GM12878 (cell line): ENCODE data around the gene LUZP2. TPM values are rescaled to one million over a fixed set of nuclear protein-coding genes. Genes with fewer than 3 reads are reported as not detected.

Source experiments
- ATAC-seq: fragments of 200-7000 bp; cut with Tn5 transposase; 3 replicates; pipeline ENCODE4 v1.9.1; 2020; ENCODE audit warnings: mild to moderate bottlenecking, moderate library complexity
- BruUV-seq: library from RNA; stranded (reverse); fragments of 400-500 nt; replicated peaks from 2 replicates; lab custom pipeline; 2021; lab: Mats Ljungman, UMichigan
- CTCF ChIA-PET: fragments of 300-600 bp; sonication (Branson Sonifier 250); formaldehyde crosslinking; extraction: SDS; loops from one replicate; lab custom pipeline; 2021; ENCODE audit warnings: inconsistent platforms; lab: Yijun Ruan, JAX
- POLR2A ChIA-PET: fragments of 350-600 bp; formaldehyde crosslinking; extraction: SDS; loops from one replicate; lab custom pipeline; 2021; ENCODE audit warnings: inconsistent platforms; lab: Charles Lee
- RAD21 ChIA-PET: fragments of 300-600 bp; sonication (Branson Sonifier 250); formaldehyde crosslinking; loops from one replicate; lab custom pipeline; 2023; ENCODE audit warnings: antibody characterized with exemption; ENCODE audit not compliant: unreplicated experiment; lab: Charles Lee
- SMC1A ChIA-PET: fragments of 300-600 bp; sonication (Branson Sonifier 250); formaldehyde crosslinking; loops from one replicate; lab custom pipeline; 2023; ENCODE audit not compliant: unreplicated experiment, uncharacterized antibody; lab: Charles Lee
- DNase-seq: peaks from one replicate; pipeline ENCODE4 v3.0.0-alpha.2; 2011; ENCODE audit warnings: low read depth, low spot score
- FAIRE-seq: peaks from 3 replicates; lab custom pipeline; 2011; peaks lifted over from hg19 to GRCh38; lab: Jason Lieb, UNC
- H2AFZ ChIP-seq: 2 replicates; pipeline ENCODE4 v1.6.0; 2011; ENCODE audit warnings: low read depth, low read length, control low read depth; ENCODE audit not compliant: control insufficient read depth
- H3K27ac ChIP-seq: 2 replicates; pipeline ENCODE4 v1.5.1; 2011; ENCODE audit warnings: control low read depth; ENCODE audit not compliant: control insufficient read depth, insufficient read depth
- H3K27me3 ChIP-seq, 2 experiments: replicated peaks in 1 of 2; 2 replicates each; pipeline versions ENCODE4 v1.6.0 to v1.6.1; 2011; ENCODE audit warnings: low read length in 1 of 2; ENCODE audit not compliant: control insufficient read depth in 2 of 2, insufficient read depth in 2 of 2
- H3K36me3 ChIP-seq, 2 experiments: 2 replicates each; pipeline ENCODE4 v1.5.1; 2011; ENCODE audit warnings: low read length in 1 of 2; ENCODE audit not compliant: control insufficient read depth in 2 of 2, insufficient read depth in 2 of 2
- H3K4me1 ChIP-seq: 2 replicates; pipeline ENCODE4 v1.6.1; 2011; ENCODE audit warnings: mild to moderate bottlenecking, low read length, moderate library complexity, mixed read lengths; ENCODE audit not compliant: control insufficient read depth, insufficient read depth
- H3K4me2 ChIP-seq: 2 replicates; pipeline ENCODE4 v1.6.0; 2011; ENCODE audit warnings: control low read depth; ENCODE audit not compliant: control insufficient read depth, insufficient read depth
- H3K4me3 ChIP-seq: fragments of 200-600 bp; sonication (generic); 2 replicates; pipeline ENCODE4 v1.5.1; 2016
- H3K79me2 ChIP-seq: 2 replicates; pipeline ENCODE4 v1.6.0; 2011; ENCODE audit warnings: low read length; ENCODE audit not compliant: control insufficient read depth, insufficient read depth
- H3K9ac ChIP-seq: 2 replicates; pipeline ENCODE4 v1.8.0; 2011; ENCODE audit warnings: low read length, control low read depth, mixed read lengths; ENCODE audit not compliant: control insufficient read depth, insufficient read depth
- H3K9me3 ChIP-seq: replicated peaks from 3 replicates; pipeline ENCODE4 v1.5.1; 2011; ENCODE audit warnings: mild to moderate bottlenecking, low read length; ENCODE audit not compliant: control insufficient read depth, insufficient read depth
- H4K20me1 ChIP-seq: 2 replicates; pipeline ENCODE4 v1.6.0; 2011; ENCODE audit not compliant: control insufficient read depth, insufficient read depth
- BCL3 ChIP-seq: IDR thresholded peaks from 2 replicates; pipeline ENCODE4 v1.6.1; 2011; ENCODE audit warnings: borderline replicate concordance, low read depth, mild to moderate bottlenecking, moderate library complexity, low read length; ENCODE audit not compliant: insufficient read depth, poor library complexity, severe bottlenecking
- CHD2 ChIP-seq: IDR thresholded peaks from 2 replicates; pipeline ENCODE4 v1.6.1; 2011; ENCODE audit warnings: low read depth, low read length, improper control_type of control experiment, borderline replicate concordance
- E4F1 ChIP-seq: fragments of 450-650 bp; IDR thresholded peaks from 2 replicates; pipeline ENCODE4 v1.6.1; 2018; ENCODE audit warnings: borderline replicate concordance, mild to moderate bottlenecking; ENCODE audit not compliant: partially characterized antibody
- HSF1 ChIP-seq: fragments of 150-350 bp; IDR thresholded peaks from 2 replicates; pipeline ENCODE4 v1.6.1; 2014; ENCODE audit warnings: mild to moderate bottlenecking, low read depth, low read length
- IRF3 ChIP-seq: fragments of 450-650 bp; IDR thresholded peaks from 2 replicates; pipeline ENCODE4 v1.6.1; 2014; ENCODE audit warnings: mild to moderate bottlenecking
- IRF4 ChIP-seq: IDR thresholded peaks from 2 replicates; pipeline ENCODE4 v1.6.1; 2011; ENCODE audit warnings: low read depth, low read length
- LARP7 ChIP-seq: fragments of 450-650 bp; IDR thresholded peaks from 2 replicates; pipeline ENCODE4 v1.6.1; 2017; ENCODE audit warnings: mild to moderate bottlenecking
- MEF2B ChIP-seq: fragments of 450-650 bp; IDR thresholded peaks from 2 replicates; pipeline ENCODE4 v1.6.1; 2018; ENCODE audit warnings: mild to moderate bottlenecking, moderate library complexity; ENCODE audit not compliant: partially characterized antibody, poor library complexity, severe bottlenecking
- NFIC ChIP-seq: IDR thresholded peaks from 2 replicates; pipeline ENCODE4 v1.6.1; 2012; ENCODE audit warnings: low read depth, mild to moderate bottlenecking, inconsistent platforms, low read length, moderate library complexity
- RBBP5 ChIP-seq: fragments of 200-600 bp; sonication (generic); conservative IDR thresholded peaks from 2 replicates; pipeline ENCODE4 v1.6.1; 2016
- SMARCA5 ChIP-seq: fragments of 450-650 bp; IDR thresholded peaks from 2 replicates; pipeline ENCODE4 v1.6.1; 2017; ENCODE audit warnings: mild to moderate bottlenecking
- SP1 ChIP-seq: IDR thresholded peaks from one replicate; pipeline ENCODE4 v1.6.1; 2011; ENCODE audit warnings: low read depth, low read length
- SRF ChIP-seq, 2 experiments: IDR thresholded peaks; 2 replicates each; pipeline ENCODE4 v1.6.1; 2011; ENCODE audit warnings: low read depth in 2 of 2, low read length in 2 of 2, mild to moderate bottlenecking in 1 of 2, moderate library complexity in 1 of 2
- TBL1XR1 ChIP-seq: IDR thresholded peaks from 2 replicates; pipeline ENCODE4 v1.6.1; 2012; ENCODE audit warnings: low read depth, low read length, improper control_type of control experiment
- TCF7 ChIP-seq: IDR thresholded peaks from 2 replicates; pipeline ENCODE4 v1.6.1; 2014; ENCODE audit warnings: antibody characterized with exemption, borderline replicate concordance
- USF1 ChIP-seq: IDR thresholded peaks from 2 replicates; pipeline ENCODE4 v1.6.1; 2011; ENCODE audit warnings: borderline replicate concordance, low read depth, mild to moderate bottlenecking, moderate library complexity, mixed read lengths, low read length; ENCODE audit not compliant: insufficient read depth; ENCODE audit errors: extremely low read length
- ZNF207 ChIP-seq: fragments of 450-650 bp; IDR thresholded peaks from 2 replicates; pipeline ENCODE4 v1.6.1; 2014; ENCODE audit warnings: antibody characterized with exemption, mild to moderate bottlenecking, borderline replicate concordance
- WGBS: methylation state at CpG from one replicate; pipeline ENCODE4 v1.1.6; 2016; ENCODE audit warnings: low lambda C conversion rate; ENCODE audit not compliant: insufficient replicate concordance, insufficient coverage; ENCODE audit errors: missing lambda C conversion rate; 5-methylcytosine and 5-hydroxymethylcytosine counted together
- in situ Hi-C: fragments of 300-500 bp; cut with MboI; formaldehyde crosslinking; loops from 9 replicates; pipeline ENCODE4 v1.14.3; 2018; ENCODE audit warnings: mixed read lengths
- intact Hi-C: fragments of 100-400 bp; cut with micrococcal nuclease; formaldehyde crosslinking; loops from one replicate; pipeline ENCODE4 v1.14.2; 2022; ENCODE audit not compliant: unreplicated experiment
- polyA plus RNA-seq, 11 experiments: library from polyadenylated mRNA; depleted of rRNA in 4 of 11; unstranded in 6 of 11; stranded (reverse) in 5 of 11; fragments of >200 nt; fragmentation: Nextera tagmentation in 4 of 11; fragmentation: Illumina TruSeq in 1 of 11; extraction: Ambion mirVana in 4 of 11; extraction: Trizol in 1 of 11; gene quantifications; 1 replicate in 1 of 11; 2 replicates in 10 of 11; pipeline versions ENCODE4 v1.2.1 to v1.2.3, GENCODE V29; 2011 to 2016; ENCODE audit warnings: inconsistent platforms in 2 of 11, missing spikeins in 2 of 11, low read depth in 1 of 11
- total RNA-seq, 4 experiments: library from RNA; depleted of rRNA in 3 of 4; stranded (reverse); fragments of >200 nt in 3 of 4; fragmentation: Illumina TruSeq in 1 of 4; extraction: Trizol in 1 of 4; gene quantifications; 2 replicates each; pipeline versions ENCODE4 v1.2.1 to v1.2.3, GENCODE V29; 2013 to 2021

LUZP2 gene
- total and polyA plus RNA-seq, 10 of the 15 experiments (the other 5 are each of a cell fraction or from before 2014, with no cell fraction given) = not detected

- no peak for TF ChIP-seq TCF7
- TF ChIP-seq NFIC = no peak
- no peak for TF ChIP-seq HSF1
- TF ChIP-seq CHD2 = no peak
- TF ChIP-seq RBBP5 = no peak
- TF ChIP-seq IRF3 = no peak
- no peak for TF ChIP-seq SRF (IDR thresholded peaks at IDR 0.05; ENCODE audit: low read depth in 2 of 2, low read length in 2 of 2)
- TF ChIP-seq USF1 = no peak
- no peak for TF ChIP-seq LARP7
These were observed 226.4 kb downstream of the LUZP2 start (continued) for GRCh38 chr11:24723231-24723630.

GRCh38 chr11:24731554-24731953, 234.7 kb downstream of the LUZP2 start:
- no TSS peak for BruUV-seq
- H3K79me2 ChIP-seq = no peaks in the 10 kb centered on the region
- ATAC-seq (no peak), FAIRE-seq (no peak), DNase-seq (no peak)
- H3K9me3 ChIP-seq = no peaks in the 10 kb centered on the region
- H3K27me3 ChIP-seq = no peaks in the 10 kb centered on the region
- no peaks in the 10 kb centered on the region for H3K4me1 ChIP-seq
- no peak overlapping the region for H2AFZ ChIP-seq
- ChIA-PET SMC1A (no interaction called here), CTCF (no interaction called here), RAD21 (no interaction called here), POLR2A (no interaction called here)
- in situ Hi-C loops = no loop called here
- intact Hi-C loops = no loop called here
- H3K36me3 ChIP-seq = no peaks in the 10 kb centered on the region
- no peak overlapping the region for H3K4me3 ChIP-seq
- 0% methylated on average over 1 of the region's 1 CpG for WGBS
- H3K27ac ChIP-seq = no peak overlapping the region
- H4K20me1 ChIP-seq = no peaks in the 10 kb centered on the region
- H3K4me2 ChIP-seq = no peak overlapping the region
- H3K9ac ChIP-seq = no peak overlapping the region
- TF ChIP-seq TBL1XR1 (no peak), SP1 (no peak), E4F1 (no peak), ZNF207 (no peak), IRF4 (no peak), SMARCA5 (no peak), MEF2B (no peak), BCL3 (no peak)
